Neuronal stem cell (in vitro differentiated cells): Measurements from ENCODE around the gene CST3.
A peak's percentile ranks its signal among the peaks of the same experiment; 100 is the strongest.

Source experiments
- DNase-seq: peaks from one replicate; pipeline ENCODE4 v3.0.0-alpha.2; 2013; ENCODE audit warnings: low spot score
- H2AFZ ChIP-seq: one replicate; pipeline ENCODE4 v1.6.1; 2013; ENCODE audit warnings: mild to moderate bottlenecking, low read length, inconsistent platforms
- H2AK5ac ChIP-seq: 2 replicates; pipeline ENCODE4 v1.6.1; 2013; ENCODE audit warnings: low read depth, mild to moderate bottlenecking, inconsistent platforms, low read length, moderate library complexity, mixed read lengths
- H2BK120ac ChIP-seq: 2 replicates; pipeline ENCODE4 v1.6.1; 2013; ENCODE audit warnings: low read depth, mild to moderate bottlenecking, inconsistent platforms, low read length, moderate library complexity, mixed read lengths
- H2BK12ac ChIP-seq: one replicate; pipeline ENCODE4 v1.6.1; 2013; ENCODE audit warnings: low read length, inconsistent platforms
- H2BK15ac ChIP-seq: 2 replicates; pipeline ENCODE4 v1.6.1; 2013; ENCODE audit warnings: mild to moderate bottlenecking, low read length, inconsistent platforms, mixed read lengths
- H2BK5ac ChIP-seq: one replicate; pipeline ENCODE4 v1.6.1; 2013; ENCODE audit warnings: inconsistent platforms, mild to moderate bottlenecking, low read length, moderate library complexity
- H3K14ac ChIP-seq: one replicate; pipeline ENCODE4 v1.6.1; 2013; ENCODE audit warnings: low read length, inconsistent platforms
- H3K18ac ChIP-seq: 2 replicates; pipeline ENCODE4 v1.6.1; 2013; ENCODE audit warnings: low read length, inconsistent platforms
- H3K23ac ChIP-seq: 2 replicates; pipeline ENCODE4 v1.6.1; 2013; ENCODE audit warnings: low read depth, mild to moderate bottlenecking, mixed read lengths, low read length, inconsistent platforms; ENCODE audit not compliant: poor library complexity
- H3K27ac ChIP-seq: replicated peaks from 3 replicates; pipeline ENCODE4 v1.5.1; 2013; ENCODE audit warnings: low read length, inconsistent platforms
- H3K27me3 ChIP-seq, 3 experiments: 2 replicates each; pipeline ENCODE4 v1.6.1; 2013; ENCODE audit warnings: low read length in 3 of 3, mild to moderate bottlenecking in 2 of 3, inconsistent platforms in 1 of 3, low read depth in 1 of 3, mixed read lengths in 1 of 3, moderate library complexity in 1 of 3; ENCODE audit not compliant: control insufficient read depth in 3 of 3, insufficient read depth in 3 of 3
- H3K36me3 ChIP-seq, 2 donors: replicated peaks in 1 of 2; 2 replicates each; pipeline ENCODE4 v1.6.1; 2013; ENCODE audit warnings: low read length in 2 of 2; ENCODE audit not compliant: control insufficient read depth in 2 of 2, insufficient read depth in 2 of 2
- H3K4ac ChIP-seq: 2 replicates; pipeline ENCODE4 v1.6.1; 2013; ENCODE audit warnings: inconsistent platforms, mild to moderate bottlenecking, low read length, moderate library complexity
- H3K4me1 ChIP-seq, 2 donors: 1 replicate in 1 of 2; 2 replicates in 1 of 2; pipeline ENCODE4 v1.6.1; 2013; ENCODE audit warnings: low read length in 2 of 2, low read depth in 1 of 2; ENCODE audit not compliant: control insufficient read depth in 2 of 2, insufficient read depth in 1 of 2
- H3K4me2 ChIP-seq: one replicate; pipeline ENCODE4 v1.6.1; 2013; ENCODE audit warnings: mild to moderate bottlenecking, low read length, inconsistent platforms; ENCODE audit not compliant: insufficient read depth, poor library complexity, severe bottlenecking
- H3K4me3 ChIP-seq, 2 donors: 2 replicates each; pipeline ENCODE4 v1.5.1; 2013; ENCODE audit warnings: low read length in 2 of 2, mild to moderate bottlenecking in 2 of 2, inconsistent platforms in 1 of 2, moderate library complexity in 1 of 2
- H3K79me1 ChIP-seq: one replicate; pipeline ENCODE4 v1.6.1; 2013; ENCODE audit warnings: low read depth, mild to moderate bottlenecking, inconsistent platforms, low read length, moderate library complexity
- H3K9ac ChIP-seq: one replicate; pipeline ENCODE4 v1.6.1; 2013; ENCODE audit warnings: mild to moderate bottlenecking, low read depth, low read length, inconsistent platforms; ENCODE audit not compliant: poor library complexity
- H3K9me3 ChIP-seq, 2 donors: replicated peaks in 1 of 2; 2 replicates each; pipeline versions ENCODE3 to v1.6.1; 2013; ENCODE audit warnings: low read length in 2 of 2, mild to moderate bottlenecking in 2 of 2, inconsistent platforms in 1 of 2, low read depth in 1 of 2, mixed read lengths in 1 of 2, moderate library complexity in 1 of 2; ENCODE audit not compliant: control insufficient read depth in 2 of 2, insufficient read depth in 1 of 2
- H4K8ac ChIP-seq: one replicate; pipeline ENCODE4 v1.6.1; 2013; ENCODE audit warnings: low read depth, mild to moderate bottlenecking, inconsistent platforms, low read length, moderate library complexity
- H4K91ac ChIP-seq: one replicate; pipeline ENCODE4 v1.6.1; 2013; ENCODE audit warnings: low read length, low read depth, mild to moderate bottlenecking, inconsistent platforms; ENCODE audit not compliant: poor library complexity
- WGBS, 2 donors: extraction: QIAGEN DNeasy Blood & Tissue Kit; methylation state at CpG; one replicate each; pipeline ENCODE4 v1.1.7; 2013; ENCODE audit warnings: missing lambda C conversion rate in 2 of 2, mixed read lengths in 1 of 2; ENCODE audit not compliant: insufficient read length in 2 of 2, insufficient replicate concordance in 1 of 2; ENCODE audit errors: extremely low coverage in 2 of 2; 5-methylcytosine and 5-hydroxymethylcytosine counted together

CST3 gene

DNA sequence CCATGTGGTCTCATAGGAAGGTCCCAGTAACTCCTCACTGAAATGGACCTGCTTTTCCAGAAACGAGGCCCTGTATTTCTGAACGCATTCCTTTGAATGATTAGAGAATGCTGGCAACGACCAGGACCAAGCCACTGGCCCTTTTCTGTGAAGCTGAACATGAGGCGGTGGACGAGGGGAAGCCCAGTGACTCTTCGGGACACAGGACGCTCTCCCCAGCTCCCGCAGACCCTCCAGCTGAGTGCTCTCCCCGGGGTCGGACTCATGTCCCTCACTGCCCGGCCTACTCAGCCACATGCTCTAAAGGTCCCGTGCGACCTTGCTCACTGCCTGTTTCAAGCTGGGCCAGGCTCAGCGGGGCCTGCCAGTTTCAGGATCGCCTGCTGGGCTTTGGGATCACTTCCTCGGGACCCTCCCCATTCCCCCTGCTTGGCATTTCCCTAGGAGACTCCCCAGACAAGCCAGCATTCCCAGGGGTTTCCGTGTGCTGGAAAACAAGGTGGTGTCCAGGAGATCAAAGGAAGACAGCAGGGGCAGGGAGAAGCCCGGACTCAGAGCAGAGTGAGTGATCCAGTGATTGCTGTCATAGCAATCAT is 29.4 kb downstream of the CST3 start:
- Histone ChIP-seq H2BK120ac (no peak overlapping the region), H3K4me2 (no peak overlapping the region), H2AFZ (peak overlapping the region; percentile 34), H2BK12ac (no peak overlapping the region), H3K14ac (no peak overlapping the region), H3K27me3 (peaks cover 0 to 32% (median 0%) of the 10 kb centered on the region in 3 experiments), H3K9ac (no peak overlapping the region), H3K36me3 (no peaks in the 10 kb centered on the region), H3K79me1 (no peaks in the 10 kb centered on the region), H3K4me3 (no peak overlapping the region), H3K18ac (peak overlapping the region; percentile 78), H3K9me3 (no peaks in the 10 kb centered on the region), H3K4me1 (peaks cover 0 to 9% of the 10 kb centered on the region in 2 donors), H2BK15ac (no peak overlapping the region), H2AK5ac (peak overlapping the region; percentile 58), H3K23ac (no peak overlapping the region), H4K91ac (no peak overlapping the region), H2BK5ac (no peak overlapping the region), H3K27ac (no peak overlapping the region), H4K8ac (no peak overlapping the region), H3K4ac (no peak overlapping the region)
- WGBS, 2 donors: no CpG with 5 or more reads among the region's 18 CpGs
- no peak for DNase-seq

DNA sequence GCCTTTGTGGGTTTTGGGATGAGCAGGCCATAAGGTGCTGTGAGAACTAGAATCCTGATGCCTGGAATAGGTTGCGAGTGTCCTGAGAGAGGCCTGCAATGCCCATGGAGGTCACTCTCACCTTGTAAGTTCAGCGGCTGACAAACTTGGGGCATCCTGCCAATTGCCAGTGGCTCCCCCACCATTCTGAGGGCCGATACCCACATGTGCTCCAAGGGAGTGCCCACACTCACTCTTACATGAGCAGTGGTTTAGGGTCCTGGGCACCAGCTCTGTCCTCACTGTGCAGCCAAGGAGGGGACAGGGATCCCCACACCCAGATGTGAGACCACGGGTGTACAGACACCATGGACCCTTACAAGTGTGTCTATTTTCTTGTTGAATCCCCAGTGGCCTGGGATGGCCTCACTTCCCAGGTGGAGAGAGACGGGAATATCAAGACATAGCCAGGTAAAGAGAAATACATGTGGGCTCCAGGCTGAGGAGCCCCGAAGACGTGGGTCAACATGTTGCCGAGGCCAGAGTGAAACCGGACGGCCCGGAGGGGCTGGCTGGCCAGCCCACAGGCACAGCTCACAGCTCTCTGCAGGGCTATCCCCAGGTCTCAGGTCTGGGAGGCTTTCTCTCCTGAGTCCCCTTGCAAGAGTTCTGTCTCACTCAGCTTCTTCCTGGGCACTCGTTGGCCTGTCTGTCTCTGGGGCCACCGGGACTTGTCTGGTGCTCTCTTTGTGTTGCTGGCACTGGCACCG is 30.1 kb downstream of the CST3 start:
- peak overlapping the region; percentile 83 for H2AK5ac ChIP-seq
- peaks cover 0 to 39% (median 0%) of the 10 kb centered on the region in 3 experiments for H3K27me3 ChIP-seq
- no peak overlapping the region for H2BK120ac ChIP-seq
- H2BK12ac ChIP-seq: no peak overlapping the region
- peak overlapping the region; percentile 34 for H2AFZ ChIP-seq
- no peaks in the 10 kb centered on the region for H3K9me3 ChIP-seq
- H2BK15ac ChIP-seq: no peak overlapping the region
- DNase-seq: no peak
- H4K91ac ChIP-seq: no peak overlapping the region
- H3K27ac ChIP-seq: no peak overlapping the region
- H3K4me1 ChIP-seq: peaks cover 0 to 9% of the 10 kb centered on the region in 2 donors
- H3K4ac ChIP-seq: no peak overlapping the region
- H3K36me3 ChIP-seq: no peaks in the 10 kb centered on the region
- H2BK5ac ChIP-seq: no peak overlapping the region
- no peak overlapping the region for H3K23ac ChIP-seq
- H3K9ac ChIP-seq: no peak overlapping the region
- H3K18ac ChIP-seq: no peak overlapping the region
- no peak overlapping the region for H4K8ac ChIP-seq
- H3K4me3 ChIP-seq: no peak overlapping the region
- H3K4me2 ChIP-seq: no peak overlapping the region
- WGBS, 2 donors: no CpG with 5 or more reads among the region's 14 CpGs
- no peaks in the 10 kb centered on the region for H3K79me1 ChIP-seq
- no peak overlapping the region for H3K14ac ChIP-seq

GRCh38 chr20:23606652-23607049 is 31.1 kb downstream of the CST3 start:
- Histone ChIP-seq H3K4ac (no peak overlapping the region), H2AFZ (peak overlapping the region; percentile 12), H3K9me3 (no peaks in the 10 kb centered on the region), H3K18ac (no peak overlapping the region), H3K4me1 (peaks cover 0 to 9% of the 10 kb centered on the region in 2 donors), H3K23ac (no peak overlapping the region), H3K9ac (no peak overlapping the region), H3K27me3 (peaks cover 0 to 41% (median 0%) of the 10 kb centered on the region in 3 experiments), H3K79me1 (no peaks in the 10 kb centered on the region), H3K14ac (no peak overlapping the region), H3K36me3 (no peaks in the 10 kb centered on the region), H3K4me2 (no peak overlapping the region), H2BK120ac (no peak overlapping the region), H2BK12ac (no peak overlapping the region), H3K4me3 (no peak overlapping the region), H2BK15ac (no peak overlapping the region), H4K91ac (no peak overlapping the region), H2AK5ac (no peak overlapping the region), H3K27ac (no peak overlapping the region), H4K8ac (no peak overlapping the region), H2BK5ac (no peak overlapping the region)
- WGBS, 2 donors: no CpG with 5 or more reads among the region's 9 CpGs
- DNase-seq: peak; percentile 52

GRCh38 chr20:23605867-23606651 is 31.7 kb downstream of the CST3 start, which contains the start of gene CST9:
CST9 (minus strand) TSS chr20:23605917; CDS start chr20:23605864, 53 bp downstream.
- no peaks in the 10 kb centered on the region for H3K79me1 ChIP-seq
- no peak within 1 kb of the TSS for H2BK15ac ChIP-seq
- DNase-seq: no peak
- peak within 1 kb of the TSS; percentile 12 for H2AFZ ChIP-seq
- no peak within 1 kb of the TSS for H3K27ac ChIP-seq
- WGBS, 2 donors: no CpG with 5 or more reads among the region's 16 CpGs
- H4K8ac ChIP-seq: no peak within 1 kb of the TSS
- H3K4ac ChIP-seq: no peak within 1 kb of the TSS
- H3K4me2 ChIP-seq: no peak within 1 kb of the TSS
- H3K18ac ChIP-seq: peak within 1 kb of the TSS; percentile 42
- no peak within 1 kb of the TSS for H3K23ac ChIP-seq
- H3K36me3 ChIP-seq: no peaks in the 10 kb centered on the region
- no peak within 1 kb of the TSS for H2BK5ac ChIP-seq
- H3K4me1 ChIP-seq: peaks cover 0 to 9% of the 10 kb centered on the region in 2 donors
- H3K9ac ChIP-seq: peak within 1 kb of the TSS; percentile 25
- no peak within 1 kb of the TSS for H3K14ac ChIP-seq
- H2AK5ac ChIP-seq: peak within 1 kb of the TSS; percentile 48
- no peak within 1 kb of the TSS for H4K91ac ChIP-seq
- peaks cover 0 to 41% (median 0%) of the 10 kb centered on the region in 3 experiments for H3K27me3 ChIP-seq
- H2BK12ac ChIP-seq: no peak within 1 kb of the TSS
- no peak within 1 kb of the TSS for H3K4me3 ChIP-seq
- H2BK120ac ChIP-seq: no peak within 1 kb of the TSS
- H3K9me3 ChIP-seq: no peaks in the 10 kb centered on the region
